ENCODE measurements around the gene VTCN1.

GRCh38 chr1:117229217-117229616 lies 18.5 kb upstream of the VTCN1 start:
- TF ChIP-seq CTCF (IDR thresholded peaks at IDR 0.05) (no peak), ZFX (IDR thresholded peaks at IDR 0.05; ENCODE audit: borderline replicate concordance) (no peak)

All from 22Rv1 (cell line).